DMS114 treated with DMSO at 0.1 percent for 48 hours (cell line): ENCODE results near the gene A4GALT.
"Not testable (repeated sequence)": the region's sequence is repeated elsewhere in the genome, so short reads cannot be mapped to it uniquely, and the experiment has no call there.

Experiments
- DNase-seq: peaks from one replicate; lab custom pipeline; 2025; ENCODE audit not compliant: unreplicated experiment; lab: John Stamatoyannopoulos, UW

A4GALT gene

DNA sequence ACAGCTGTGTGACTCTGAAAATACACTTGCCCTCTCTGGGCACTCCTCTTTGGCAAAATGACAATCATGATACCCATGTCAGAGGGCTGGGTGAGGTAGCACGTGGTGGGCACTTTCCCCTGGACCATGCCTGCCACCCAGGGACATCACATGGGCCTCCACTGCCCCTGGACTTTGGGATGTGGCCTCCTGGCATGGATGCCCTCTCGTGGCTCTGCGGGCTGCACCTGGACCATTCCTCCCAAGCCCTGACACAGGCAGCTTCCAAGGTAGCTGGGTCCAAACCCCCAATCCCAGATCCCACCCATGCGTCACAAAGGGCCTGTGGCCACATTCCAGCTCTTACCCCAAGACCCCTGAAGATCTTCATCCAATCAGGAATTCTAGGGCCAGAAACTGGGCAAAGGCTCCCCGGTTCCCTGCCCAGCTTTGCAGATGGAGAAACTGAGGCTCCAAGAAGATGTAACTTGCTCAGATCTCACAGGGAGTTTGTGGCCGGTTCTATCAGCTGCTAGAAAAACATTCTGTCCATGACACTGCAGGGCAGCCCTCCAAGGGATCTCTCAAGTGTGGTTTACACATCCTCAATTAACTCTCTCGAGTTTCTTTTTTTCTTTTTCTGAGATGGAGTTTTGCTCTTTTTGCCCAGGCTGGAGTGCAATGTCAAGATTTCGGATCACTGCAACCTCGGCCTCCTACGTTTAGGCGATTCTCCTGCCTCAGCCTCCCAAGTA, 36.0 kb downstream of the A4GALT start:
- DNase-seq, result no peak

DNA sequence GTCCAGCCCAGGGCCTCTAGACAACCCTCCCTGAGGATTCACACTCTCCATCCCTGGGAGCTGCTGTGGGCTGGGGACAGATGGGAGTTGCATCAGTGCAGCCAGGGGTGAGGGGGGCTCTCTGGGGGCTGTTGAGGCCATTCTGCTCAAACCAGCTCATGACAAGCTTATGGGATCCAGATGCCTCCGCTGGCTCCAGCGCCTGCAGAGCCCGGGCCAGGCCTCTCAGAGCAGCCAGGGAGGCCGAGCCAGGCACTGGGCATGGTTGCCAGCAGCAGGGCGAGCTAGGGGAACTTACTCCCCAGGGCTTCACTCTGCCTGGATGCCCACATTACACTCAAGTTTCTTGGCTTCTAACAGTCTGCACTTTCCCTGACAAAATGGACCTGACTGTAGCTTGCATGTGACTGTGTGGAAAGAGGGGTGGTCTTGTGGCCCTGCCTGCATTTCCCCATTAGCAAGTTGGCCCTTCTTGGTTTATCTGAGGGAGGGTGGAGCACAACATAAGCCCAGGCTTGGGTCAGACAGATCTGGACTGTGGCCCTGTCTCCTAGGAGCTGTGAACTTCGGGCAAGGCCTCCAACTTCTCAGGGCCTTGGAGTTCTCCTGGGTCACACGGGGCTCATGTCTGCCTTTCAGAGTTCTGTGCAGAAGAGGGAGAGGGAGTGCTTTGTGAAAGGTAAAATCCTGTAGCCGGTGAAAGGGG, 36.9 kb downstream of the A4GALT start:
- DNase-seq, result no peak

DNA sequence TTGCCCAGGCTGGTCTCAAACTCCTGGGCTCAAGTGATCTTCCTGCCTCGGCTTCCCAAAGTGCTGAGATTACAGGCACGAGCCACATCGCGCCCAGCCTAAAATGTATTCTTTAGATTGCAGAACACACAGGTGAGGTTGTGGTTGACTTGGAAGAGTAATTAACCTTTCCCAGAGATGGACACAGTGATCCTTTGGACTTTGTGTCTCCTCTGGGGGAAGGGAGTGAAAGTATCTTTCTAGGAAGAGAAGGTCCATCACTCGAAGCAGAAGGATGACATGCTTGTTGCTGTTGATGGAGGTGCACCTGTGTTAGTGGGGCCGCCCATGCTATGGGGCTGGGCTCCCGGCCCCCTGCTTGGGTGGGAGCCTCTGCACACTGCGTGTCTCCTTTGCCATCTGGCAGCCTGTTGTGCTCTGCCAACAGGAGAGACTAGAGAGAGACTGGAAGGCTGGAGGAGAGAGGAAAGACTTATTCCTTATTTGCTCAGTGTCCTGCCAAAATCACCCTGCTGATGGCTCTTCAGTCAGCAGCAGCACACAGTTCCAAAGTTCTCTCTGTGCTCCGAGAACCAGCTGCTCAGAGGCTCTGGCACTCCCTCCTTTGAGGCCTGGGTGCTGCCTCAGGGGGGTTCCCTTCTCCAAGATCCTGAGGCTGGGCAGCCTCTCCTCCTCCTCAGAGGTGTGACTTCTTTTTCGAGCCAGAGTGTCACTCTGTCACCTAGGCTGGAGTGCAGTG, 38.4 kb downstream of the A4GALT start:
- DNase-seq, result no peak

DNA sequence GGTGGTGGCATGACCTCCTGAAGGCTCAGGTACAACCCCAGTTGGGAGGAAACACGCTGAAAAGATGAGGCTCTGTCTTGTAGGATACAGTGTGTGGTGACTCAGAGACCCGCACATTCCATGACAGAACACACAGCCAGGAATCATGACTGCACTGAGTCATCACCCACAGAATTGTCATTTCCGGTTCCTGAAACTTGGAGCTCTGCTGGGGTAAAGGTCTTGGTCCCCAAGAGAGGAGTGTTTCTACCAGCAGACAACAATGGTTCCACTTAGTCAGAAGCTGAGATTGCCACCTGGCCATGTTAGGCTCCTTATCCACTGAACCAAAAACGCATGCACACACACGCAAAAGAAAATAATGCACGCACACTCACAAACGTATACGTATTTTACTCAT, 40.0 kb downstream of the A4GALT start:
- no peak for DNase-seq

DNA sequence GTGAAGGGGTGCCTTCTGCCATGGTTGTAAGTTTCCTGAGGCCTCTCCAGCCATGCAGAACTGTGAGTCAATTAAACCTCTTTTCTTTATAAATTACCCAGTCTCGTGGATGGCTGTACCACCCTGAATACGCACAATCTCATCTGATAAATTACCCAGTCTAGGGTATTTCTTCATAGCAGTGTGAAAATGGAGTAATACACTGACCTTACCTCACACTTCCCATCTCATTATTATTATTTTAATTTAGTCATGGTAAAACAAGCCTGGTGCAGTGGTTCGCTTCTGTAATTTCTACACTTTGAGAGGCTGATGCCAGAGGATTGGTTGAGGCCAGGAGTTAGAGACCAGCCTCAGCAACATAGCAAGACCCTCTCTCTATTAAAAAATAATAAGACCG, 41.0 kb downstream of the A4GALT start:
- DNase-seq, result no peak

DNA sequence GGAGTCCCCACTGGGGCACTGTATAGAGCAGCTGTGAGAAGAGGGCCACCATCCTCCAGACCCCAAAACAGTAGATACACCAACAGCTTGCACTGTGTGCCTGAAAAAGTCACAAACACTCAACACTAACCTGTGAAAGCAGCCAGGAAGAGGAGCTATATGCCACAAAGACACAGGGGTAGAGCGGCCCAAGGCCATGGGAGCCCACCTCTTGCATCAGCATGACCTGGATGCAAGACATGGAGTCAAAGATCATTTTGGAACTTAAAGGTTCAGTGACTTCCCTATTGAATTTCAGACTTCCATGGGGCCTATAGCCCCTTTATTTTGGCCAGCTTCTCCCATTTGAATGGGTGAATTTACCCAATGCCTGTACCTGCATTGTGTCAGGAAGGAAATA, 41.8 kb downstream of the A4GALT start:
- DNase-seq, result no peak

DNA sequence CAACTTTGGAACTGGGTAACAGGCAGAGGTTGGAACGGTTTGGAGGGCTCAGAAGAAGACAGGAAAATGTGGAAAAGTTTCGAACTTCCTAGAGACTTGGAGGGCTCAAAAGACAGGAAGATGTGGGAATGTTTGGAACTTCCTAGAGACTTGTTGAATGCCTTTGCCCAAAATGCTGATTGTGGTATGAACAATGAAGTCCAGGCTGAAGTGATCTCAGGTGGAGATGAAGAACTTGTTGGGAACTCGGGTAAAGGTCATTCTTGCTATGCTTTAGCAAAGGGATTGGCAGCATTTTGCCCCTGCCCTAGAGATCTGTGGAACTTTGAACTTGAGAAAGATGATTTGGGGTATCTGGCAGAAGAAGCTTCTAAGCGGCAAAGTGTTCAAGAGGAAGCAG, 42.7 kb downstream of the A4GALT start:
- DNase-seq, result not testable (repeated sequence)

DNA sequence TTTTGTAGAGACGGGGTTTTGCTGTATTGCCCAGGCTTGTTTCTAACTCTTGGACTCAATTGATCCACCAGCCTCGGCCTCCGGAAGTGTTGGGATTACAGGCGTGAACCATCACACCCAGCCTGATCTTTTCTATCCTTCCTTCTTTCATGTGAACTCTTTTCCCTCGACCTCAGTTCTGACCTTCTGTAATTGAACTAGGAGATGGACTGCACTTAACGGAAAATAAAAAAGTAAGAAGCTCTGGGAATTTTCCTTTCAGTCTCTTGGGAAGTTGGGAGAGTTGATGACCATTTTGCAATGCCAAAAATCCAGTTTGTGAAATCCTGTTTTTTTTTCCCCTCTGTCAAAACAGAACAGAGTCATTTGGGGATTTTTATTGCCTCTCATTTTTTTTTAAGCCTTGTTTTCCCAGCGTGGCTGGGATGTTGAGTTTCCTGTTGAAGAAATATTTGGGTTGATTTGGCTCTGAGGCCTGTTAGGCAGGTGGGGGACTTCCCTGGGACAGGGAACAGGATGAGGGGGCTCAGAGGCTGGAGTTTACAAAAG, 44.5 kb downstream of the A4GALT start:
- no peak for DNase-seq

DNA sequence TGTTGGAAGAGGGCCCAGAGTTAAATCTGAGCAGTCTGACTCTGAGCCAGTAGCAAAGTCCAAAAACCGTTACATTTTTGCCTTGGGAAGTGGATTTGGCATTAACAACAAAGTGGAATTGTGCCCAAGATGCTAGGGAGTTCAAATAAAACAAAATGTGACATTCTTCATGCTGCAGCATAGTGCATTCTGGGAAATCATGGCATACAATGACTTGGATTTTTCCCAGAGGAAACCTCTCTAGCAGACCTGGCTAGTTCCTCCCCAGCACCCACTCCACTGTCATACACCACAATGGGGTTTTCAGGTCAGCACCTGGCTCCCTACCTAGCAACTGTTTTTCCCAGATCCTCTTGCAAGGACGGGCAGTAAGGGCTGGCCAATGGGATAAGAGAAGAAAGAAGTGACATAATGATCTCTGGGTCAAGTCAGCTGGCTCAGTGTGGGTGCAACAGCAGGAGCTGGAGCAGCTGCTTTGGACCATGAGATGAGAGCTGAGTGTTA, 46.7 kb downstream of the A4GALT start:
- no peak for DNase-seq

DNA sequence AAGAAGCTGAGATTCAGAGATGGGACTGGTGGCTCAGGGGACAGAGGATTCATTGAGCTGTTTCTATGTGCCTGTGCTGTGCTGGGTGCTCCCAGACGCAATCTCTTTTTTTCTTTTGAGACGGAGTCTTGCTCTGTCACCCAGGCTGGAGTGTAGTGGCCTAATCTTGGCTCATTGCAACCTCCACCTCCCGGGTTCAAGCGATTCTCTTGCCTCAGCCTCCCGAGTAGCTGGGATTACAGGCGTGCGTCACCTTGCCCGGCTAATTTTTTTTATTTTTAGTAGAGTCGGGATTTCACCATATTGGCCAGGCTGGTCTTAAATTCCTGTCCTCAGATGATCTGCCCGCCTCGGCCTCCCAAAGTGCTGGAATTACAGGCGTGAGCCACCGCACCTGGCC, 47.6 kb downstream of the A4GALT start:
- not testable (repeated sequence) for DNase-seq

DNA sequence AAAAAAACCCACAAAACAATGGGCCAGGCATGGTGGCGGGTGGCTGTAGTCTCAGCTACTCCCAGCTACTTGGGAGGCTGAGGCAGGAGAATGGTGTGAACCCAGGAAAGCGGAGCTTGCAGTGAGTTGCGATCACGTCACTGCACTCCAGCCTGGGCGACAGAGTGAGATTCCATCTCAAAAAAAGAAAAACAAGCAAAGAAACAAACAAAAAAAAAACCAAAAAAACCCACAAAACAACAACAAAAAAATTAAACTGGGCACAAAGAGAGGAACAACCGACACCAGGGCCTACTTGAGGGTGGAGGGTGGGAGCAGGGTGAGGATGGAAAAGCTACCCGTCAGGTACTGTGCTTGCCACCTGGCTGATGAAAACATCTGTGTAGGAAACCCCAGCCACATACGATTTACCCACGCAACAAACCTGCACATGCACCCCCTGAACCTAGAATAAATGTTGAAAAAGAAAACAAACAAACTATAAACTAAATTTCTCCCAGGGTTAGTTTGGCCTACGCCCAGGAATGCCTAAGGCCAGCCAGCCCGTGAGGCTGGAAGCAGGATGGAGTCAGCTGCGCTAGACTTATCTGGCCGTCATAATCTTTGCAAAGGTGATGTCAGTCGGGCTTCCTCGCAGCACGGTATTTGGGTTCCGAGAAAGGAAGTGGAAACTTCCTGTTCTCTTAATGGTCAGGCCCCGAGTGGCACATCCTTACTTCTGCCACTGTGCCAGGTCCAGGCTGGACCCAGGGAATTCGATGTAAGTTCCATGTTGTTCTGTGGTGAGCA, 49.6 kb downstream of the A4GALT start:
- DNase-seq, result no peak

DNA sequence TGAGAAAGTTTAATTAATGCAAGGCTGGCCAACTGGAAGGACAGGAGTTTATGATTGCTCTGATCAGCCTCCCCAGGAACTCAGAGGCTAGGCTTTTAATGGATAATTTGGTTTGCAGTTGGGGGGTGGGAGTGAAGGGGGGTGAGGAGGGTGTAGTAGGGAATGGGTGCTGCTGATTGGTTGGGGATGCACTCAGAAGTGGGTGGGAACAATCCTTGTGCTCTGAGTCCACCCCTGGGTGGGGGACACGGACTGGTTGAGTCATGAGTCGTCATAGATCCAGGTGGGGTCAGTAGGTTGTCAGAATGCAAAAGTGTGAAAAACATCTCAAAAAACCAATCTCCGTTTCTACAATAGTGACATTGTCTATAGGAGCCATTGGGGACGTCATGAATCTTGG, 50.6 kb downstream of the A4GALT start:
- DNase-seq, result no peak

DNA sequence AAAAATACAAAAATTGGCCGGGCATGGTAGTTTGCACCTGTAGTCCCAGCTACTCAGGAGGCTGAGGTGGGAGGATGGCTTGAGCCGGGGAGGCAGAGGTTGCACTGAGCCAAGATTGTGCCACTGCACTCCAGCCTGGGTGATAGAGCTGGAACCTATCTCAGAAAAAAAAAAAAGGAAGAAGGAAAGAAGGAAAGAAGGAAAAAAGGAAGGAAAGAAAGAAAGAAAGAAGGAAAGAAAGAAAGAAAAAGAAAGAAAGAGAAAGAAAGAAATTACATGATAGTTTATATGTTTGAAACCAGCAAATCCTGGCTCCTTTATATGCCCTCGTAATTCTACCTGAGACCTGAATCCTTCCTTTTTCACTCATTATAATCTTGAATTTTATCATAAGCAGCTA, 54.3 kb downstream of the A4GALT start:
- not testable (repeated sequence) for DNase-seq

DNA sequence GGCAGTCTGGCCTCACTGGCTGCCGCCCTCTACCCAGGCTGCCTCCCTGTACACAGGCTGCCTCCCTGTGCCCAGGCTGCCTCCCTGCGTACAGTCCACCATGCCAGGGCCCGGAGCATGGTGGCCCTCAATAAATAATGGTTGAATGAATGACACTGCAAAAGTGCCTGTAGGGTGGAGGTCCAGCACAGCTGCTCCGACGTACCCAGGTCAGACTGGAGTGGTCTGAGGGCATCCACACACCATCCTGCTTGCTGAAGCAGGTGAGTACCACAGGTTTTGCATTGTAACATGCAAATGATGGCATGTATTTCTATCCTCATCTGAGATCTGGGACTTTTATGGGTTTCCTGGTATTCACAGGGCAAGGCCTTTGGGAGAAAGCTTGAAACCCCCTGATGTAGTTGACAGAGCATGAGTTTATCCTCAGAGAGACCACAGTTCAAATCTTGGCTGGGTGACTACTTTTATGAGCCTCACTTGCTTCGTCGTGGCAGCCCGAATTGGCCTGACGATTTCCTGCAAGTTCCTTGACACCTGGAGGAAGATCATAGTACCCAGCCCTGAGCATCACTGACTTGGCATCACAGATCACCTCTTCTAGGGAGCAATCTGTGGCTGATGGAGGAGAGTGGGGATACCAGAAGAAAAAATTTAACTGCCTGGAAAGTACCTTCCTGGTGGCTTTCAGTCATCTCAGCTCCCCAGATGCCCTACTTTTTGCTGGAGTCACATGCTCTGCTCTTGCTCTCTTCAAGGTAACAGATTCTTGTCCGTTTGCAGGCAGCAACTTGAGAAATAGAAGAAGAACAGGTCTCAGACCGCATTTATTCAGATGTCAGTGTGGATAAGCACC, 55.5 kb downstream of the A4GALT start:
- DNase-seq, result no peak

DNA sequence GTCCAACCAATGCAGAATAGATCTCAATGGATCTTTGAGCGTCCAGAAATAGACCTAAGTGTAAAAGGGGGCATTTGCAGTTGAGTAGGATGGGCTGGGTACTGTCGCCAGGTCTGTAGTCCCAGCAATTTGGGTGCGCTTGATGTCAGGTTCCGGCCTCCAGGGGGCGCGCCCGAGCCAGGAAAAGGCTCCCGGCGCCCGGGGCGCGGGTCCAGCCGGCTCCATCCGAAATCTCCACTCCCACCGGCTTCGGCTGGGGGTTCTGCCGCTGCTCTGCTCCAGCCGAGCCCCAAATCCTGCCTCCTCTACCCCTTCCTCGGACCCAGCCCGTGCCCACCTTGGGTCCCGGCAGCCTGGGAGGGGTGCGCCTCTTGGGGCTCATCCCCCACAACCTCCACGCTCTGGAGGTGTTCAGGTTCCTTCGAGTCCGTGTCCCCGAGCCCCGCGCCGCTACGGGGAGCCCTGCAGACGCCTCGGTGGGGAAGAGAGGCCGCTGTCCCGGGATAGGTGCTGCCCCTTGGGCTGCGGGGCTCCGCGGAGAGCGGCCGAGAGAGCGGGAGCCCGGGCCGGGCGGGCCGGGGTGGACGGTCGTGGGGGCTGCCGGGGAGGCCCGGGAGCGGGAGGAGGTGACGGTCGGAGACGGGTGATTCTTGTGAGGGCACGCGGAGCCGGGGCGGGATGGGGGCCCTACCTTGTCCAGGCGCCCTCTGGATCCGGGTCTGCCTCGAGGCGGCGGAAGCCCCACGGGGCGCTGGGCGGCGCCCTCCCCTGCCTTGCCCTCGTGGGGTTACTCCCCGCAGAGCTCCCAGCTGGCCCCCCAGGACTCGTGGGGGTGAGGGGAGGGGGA, 58.5 kb downstream of the A4GALT start:
- DNase-seq, result peak; percentile 35

DNA sequence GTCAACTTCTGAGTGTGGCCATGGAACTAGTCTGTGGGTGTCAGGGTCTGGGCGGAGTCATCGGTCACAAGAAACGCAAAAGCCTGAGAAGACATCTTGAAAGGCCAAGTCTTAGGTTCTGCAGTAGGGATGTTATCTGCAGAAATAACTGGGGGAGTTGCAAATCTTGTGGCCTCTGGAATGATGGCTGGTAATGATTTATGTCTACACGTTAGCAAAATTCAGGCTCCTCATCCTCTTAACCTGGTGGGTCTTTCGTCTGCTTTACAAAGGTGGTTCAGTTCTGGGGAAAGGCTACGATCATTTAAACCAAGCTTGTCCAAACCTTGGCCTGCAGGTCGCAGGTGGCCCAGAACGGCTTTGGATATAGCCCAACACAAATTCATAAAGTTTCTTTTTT, 64.1 kb downstream of the A4GALT start:
- no peak for DNase-seq

DNA sequence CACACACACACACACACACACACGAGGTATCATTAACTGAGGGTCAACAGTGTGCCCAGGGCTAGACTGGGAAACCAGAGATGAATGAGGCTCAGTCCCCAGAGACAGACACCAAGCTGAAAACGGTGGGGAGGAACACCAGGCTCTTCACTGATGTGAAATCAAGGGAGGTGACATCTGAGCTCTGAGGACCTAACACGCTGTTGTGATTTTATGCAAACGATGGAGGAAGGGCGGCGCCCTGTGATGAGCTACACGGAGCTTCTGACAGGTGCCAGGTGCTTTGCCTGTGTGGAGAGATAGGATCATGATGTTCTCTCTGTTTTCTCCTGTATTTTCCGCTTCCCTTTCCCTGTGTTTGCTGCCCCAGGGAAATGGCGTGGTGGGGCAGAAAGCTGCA, 65.0 kb downstream of the A4GALT start:
- DNase-seq, result no peak

DNA sequence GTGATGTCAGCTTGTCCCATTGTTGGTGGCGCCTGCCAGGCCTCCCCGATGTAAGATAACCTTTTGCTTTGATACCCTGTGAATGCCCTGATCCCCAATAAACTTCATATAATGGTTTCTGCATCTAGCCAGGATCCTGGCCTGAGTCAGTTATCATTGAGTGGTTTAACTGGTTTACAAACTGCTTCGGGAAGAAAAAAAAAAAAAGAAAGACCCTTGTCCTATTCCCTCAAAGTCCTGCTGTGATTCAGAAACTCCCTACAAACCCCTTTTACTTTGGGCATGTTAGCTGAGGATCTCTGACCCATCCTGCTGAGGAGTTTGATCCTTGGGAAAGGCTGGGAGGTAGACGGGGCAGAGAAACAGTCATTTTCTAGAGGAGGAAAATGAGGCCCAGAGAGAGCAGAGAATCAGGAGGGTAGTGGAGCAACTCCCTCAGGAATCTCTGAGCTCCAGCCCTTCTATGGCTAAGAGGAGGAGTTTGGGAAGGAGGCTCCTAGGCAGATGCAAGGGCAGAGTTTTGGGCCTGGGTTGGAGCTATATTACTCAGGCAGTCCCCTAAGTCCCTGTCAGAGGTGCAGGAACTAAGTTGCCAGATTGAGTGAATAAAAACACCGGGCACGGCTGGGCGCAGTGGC, 66.1 kb downstream of the A4GALT start:
- DNase-seq, result no peak
